Embryonic facial prominence (tissue), 1 donor: ENCODE results near the gene POU6F1.
"Not testable (repeated sequence)": the region's sequence is repeated elsewhere in the genome, so short reads cannot be mapped to it uniquely, and the experiment has no call there.

ENCODE experiments used
- DNase-seq: peaks from one replicate; pipeline ENCODE4 v3.0.0-alpha.2; 2016; ENCODE audit errors: extremely low spot score

POU6F1 gene, protein sequence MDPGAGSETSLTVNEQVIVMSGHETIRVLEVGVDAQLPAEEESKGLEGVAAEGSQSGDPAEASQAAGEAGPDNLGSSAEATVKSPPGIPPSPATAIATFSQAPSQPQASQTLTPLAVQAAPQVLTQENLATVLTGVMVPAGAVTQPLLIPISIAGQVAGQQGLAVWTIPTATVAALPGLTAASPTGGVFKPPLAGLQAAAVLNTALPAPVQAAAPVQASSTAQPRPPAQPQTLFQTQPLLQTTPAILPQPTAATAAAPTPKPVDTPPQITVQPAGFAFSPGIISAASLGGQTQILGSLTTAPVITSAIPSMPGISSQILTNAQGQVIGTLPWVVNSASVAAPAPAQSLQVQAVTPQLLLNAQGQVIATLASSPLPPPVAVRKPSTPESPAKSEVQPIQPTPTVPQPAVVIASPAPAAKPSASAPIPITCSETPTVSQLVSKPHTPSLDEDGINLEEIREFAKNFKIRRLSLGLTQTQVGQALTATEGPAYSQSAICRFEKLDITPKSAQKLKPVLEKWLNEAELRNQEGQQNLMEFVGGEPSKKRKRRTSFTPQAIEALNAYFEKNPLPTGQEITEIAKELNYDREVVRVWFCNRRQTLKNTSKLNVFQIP

DNA sequence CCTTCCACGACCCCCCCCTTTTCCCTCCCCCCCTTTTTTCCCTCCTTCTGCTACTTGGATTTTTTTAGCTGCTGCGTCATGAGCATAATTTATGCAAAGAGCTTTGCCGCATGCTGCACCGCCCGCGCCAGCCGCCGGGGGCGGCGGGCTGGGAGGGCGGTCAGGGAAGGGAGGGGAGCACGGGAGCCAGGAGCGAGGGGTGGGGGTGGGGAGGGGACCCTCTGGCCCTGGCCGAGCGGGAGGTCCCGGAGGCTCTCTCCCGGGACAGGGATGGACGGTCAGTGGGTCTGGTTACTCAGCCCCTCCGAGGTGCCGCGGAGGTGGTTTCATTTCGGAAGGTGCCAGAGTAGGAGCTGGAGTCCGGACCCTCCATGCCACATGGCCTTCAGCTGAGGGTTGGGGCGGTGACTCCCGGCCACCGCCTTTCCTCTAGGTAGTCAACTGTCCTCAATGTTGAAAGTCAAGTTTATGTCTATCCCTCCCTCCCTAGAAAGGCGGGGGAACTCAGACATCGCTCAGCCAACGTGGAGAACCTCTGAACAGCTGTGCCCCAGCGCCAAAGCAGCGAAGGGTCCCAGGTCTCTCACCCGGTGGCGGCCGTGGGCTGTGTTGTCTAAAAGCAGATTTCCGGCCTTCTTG lies at the start of gene POU6F1:
Gene POU6F1, minus strand, starts transcription at position 95 of the 639 bp plus-strand sequence. CDS start 11,226 bp downstream, outside the sequence.
- DNase-seq, result peak; percentile 71

DNA sequence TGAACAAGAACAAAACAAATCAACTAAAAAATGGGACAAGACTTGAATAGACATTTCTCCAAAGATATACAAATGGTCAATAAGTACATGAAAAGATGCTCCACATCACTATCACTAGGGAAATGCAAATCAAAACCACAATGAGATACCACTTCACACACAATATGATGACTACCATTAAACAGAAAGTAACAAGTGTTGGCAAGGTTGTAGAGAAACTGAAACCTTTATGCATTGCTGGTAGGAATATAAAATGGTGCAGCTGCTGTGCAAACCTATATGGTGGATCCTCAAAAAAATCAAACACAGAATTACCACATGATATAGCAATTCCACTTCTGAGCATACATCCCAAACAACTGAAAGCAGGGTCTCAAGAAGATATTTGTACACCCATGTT lies 47.2 kb upstream of the POU6F1 start:
- DNase-seq, result no peak

DNA sequence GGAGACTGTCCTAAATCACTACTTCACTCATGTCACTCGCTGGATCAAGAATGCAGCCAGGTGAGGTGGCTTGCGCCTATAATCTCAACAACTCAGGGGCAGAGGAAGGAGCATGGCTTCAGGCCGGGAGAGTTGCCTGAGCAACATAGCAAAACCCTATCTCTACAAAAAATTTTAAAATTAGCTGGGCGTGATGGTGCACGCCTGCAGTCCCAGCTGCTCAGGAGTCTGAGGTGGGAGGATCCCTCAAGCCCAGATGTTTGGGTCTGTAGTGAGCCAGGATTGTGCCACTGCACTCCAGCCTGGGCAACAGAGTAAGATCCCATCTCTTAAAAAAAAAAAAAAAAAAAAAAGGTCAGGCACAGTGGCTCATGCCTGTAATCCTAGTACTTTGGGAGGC lies 46.4 kb upstream of the POU6F1 start:
- DNase-seq, result no peak

DNA sequence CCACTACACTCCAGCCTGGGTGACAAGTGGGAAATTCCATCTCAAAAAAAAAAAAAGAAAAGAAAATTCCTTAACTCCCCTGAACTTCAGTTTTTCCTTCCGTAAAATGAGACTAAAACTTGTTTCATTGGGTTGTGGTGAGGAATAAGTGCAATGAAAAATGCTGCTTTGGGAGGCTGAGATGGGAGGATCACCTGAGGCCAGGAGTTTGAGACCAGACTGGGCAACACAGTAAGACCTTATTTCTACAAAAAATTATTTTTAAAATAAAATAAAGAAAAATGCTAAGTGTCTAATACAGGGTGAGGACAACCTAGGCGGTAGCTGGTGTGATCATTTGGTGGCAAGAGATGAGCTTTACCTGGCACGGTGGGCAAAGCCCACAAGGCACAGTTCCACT lies 45.5 kb upstream of the POU6F1 start:
- no peak for DNase-seq

DNA sequence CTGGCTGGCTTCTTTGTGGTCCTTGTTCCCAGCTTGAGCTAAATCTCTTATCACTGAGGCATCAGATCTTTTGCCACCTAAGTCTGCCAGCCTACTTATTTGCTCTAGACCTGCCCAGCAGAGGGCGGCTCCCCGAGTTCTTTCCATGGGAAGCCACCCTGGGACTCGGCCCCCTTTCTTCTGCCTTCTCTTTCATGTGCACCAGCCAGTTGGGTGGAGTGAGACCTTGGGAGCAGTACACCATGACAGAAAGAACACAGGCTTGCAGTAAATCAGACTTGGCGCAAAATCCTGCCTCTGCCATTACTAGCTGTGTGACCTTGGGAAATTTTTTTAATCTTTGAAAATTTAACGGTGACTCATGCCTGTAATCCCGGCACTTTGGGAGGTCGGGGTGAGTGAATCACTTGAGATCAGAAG lies 44.9 kb upstream of the POU6F1 start:
- DNase-seq, result no peak

DNA sequence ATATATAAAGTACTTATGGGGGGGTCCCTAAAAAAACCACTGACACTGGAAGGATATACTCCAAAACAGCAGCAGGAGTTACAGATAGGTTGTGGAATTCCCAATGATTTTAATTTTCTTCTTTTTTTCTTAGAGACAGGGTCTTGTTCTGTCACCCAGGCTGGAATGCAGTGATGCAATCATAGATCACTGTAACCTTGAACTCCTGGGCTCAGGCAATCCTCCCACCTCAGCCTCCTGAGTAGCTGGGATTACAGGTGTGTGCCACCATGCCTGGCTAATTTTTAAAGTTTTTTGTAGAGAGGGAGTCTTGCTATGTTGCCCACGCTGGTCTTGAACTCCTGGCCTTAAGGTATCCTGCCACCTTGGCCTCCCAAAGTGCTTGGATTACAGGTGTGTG lies 41.7 kb upstream of the POU6F1 start:
- DNase-seq, result not testable (repeated sequence)

DNA sequence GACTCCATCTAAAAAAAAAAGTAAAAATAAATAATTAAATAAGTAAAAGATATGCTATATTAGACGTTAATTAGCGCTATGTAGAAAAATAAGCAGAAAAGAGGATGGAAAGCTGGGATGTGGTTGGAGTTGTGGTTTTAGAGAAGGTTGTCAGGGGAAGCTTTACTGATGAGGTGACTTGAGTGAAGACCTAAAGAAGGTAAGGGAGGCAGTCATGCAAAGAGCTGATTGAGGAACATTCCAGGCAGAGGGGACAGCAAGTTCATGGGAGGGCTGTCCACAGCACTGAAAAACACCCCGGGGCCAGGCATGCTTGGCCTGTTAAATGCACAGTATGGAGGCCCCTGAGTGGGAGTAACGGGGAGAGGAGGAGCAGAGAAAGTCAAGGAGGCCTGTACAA lies 36.7 kb upstream of the POU6F1 start:
- no peak for DNase-seq

DNA sequence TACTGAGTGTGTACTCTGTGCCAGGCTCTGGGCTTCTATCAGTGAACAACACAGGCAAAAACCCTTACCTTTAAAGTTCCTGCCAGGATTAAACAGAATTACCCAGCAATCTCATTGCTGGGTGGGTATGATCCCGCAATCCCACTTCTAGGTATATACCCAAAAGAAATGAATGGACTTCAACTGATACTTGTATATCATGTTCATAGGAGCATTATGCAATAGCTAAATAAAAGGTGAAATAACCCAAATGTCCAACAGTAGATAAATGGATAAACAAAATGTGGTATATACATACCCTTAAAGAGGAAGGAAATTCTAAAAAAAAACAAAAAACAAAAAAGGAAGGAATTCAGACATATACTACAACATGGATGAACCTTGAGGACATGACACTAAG lies 35.4 kb upstream of the POU6F1 start:
- no peak for DNase-seq

DNA sequence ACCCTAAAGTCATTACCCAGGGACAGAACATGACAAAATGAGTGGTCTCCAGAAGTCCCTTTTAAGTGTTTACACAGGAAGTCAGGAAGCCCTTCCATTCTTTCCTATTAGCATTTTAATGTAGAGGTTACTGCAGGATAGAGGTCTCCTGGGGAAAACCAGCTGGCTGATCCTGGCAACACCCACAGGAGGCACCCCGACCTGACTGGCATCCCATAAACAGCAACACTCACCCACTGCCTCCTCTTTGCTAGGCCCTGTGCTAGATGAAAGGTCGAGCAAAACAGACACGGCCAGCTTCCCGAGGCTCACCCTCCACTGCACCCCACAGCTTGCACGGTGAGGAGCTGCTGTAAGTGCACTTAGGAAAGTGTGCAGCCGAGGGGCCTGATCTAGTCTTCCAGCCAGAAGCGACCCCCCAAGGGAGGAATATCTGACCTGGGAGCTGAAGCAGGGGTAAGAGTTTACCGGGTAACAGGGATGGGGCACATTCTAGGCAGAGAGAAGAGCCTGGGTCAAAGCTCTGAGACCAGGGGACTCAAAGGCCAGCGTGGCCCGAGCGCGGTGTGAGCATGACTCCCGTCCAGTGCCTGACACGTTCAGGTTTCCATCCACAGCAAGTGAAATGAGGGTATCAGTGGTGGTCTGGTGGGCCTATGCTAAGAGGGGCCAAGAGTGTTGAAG lies 29.8 kb upstream of the POU6F1 start:
- no peak for DNase-seq

DNA sequence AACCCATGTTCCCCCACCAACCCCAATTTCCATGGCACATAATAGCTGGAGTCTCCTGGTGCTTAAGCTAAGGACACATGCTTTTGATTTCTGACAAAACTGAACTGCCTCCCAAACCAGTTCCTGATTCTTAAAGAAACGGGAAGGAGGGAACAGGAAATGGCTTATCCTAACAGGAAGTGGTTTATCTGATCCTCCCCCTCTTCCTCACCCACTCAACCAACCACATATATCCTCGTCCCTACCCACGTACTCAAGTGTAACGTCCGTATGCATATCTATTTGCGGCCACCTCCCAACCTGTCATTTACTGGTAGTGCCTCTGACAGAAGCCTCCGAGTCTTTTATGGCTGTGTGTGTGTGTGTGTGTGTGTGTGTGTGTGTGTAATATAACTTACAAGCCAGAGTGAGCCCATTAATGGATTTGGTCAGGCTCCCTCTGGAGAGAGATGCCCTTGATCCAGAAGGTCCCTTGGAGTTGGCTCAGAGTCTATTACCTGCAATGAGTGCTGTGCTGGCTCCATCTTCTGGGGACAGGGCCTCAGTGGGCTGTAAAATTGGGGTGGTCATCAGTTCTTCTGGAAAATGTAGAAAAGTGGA lies 28.5 kb upstream of the POU6F1 start:
- no peak for DNase-seq

DNA sequence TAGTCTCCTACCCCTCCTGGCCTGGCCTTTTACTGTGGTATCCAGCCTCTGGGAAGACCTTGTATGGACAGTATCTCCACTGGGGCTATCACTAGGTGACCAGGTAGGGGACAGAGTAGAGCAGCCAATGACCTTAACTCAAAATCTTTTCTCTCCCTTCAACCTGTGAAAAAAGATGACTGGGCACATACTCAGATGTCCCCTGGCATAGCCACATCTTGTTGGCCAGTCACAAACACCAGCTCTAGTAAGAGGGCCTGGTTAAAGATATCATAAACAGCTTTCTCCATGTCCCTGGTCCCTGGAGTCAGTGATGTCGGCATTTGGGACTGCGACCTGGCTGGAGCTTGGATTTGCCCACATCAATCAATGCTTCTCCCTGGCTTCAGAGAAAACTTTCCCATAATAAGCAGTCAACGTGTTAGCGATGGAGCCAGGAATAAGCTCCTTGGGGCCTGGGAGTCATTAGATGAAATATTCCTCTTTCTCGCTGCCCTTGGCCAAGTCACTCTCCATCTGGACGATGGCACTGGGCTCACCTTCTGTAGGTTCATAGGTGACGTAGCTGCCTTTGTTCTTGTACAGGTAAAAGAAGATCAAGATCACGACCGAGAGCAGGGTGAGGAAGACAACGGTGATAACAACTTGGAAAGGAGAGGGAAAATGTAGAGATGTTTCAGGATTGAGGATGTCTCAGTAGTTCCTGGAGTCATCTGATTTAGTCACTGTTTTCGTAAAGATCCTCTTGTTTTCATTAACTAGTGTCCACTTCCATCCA lies 27.8 kb upstream of the POU6F1 start:
- no peak for DNase-seq

DNA sequence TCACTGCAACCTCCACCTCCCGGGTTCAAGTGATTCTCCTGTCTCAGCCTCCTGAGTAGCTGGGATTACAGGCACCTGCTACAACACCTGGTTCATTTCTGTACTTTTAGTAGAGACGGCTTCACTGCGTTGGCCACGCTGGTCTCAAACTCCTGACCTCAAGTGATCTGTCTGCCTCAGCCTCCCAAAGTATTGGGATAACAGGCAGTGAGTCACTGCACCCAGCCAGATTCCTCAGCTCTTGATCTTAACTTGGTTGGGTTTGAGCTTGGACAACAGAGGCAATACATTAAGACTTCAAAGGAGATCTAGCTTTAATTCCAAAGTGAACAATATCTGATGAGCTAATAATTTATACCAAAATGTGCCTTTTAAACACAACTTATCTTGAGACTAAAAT lies 26.4 kb upstream of the POU6F1 start:
- DNase-seq, result no peak

DNA sequence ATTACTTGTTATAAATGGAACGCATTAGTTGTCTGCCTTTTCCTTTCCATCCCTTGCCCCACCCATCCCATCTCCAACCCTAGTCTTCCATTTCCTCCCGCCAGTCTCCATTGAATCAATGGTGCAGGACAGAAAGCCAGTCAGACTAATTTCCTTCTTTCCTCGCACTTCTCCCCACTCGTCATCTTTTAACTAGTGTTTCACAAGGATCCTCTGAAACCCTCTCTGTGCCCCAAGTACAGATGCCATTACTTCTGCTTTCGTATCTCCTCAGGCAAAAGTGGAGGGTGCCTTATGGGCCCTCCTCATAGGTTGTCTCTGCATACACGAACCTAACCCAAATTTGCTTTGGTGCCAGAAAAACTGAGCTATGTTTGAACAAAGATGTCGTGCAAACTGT lies 25.0 kb upstream of the POU6F1 start:
- DNase-seq, result no peak

DNA sequence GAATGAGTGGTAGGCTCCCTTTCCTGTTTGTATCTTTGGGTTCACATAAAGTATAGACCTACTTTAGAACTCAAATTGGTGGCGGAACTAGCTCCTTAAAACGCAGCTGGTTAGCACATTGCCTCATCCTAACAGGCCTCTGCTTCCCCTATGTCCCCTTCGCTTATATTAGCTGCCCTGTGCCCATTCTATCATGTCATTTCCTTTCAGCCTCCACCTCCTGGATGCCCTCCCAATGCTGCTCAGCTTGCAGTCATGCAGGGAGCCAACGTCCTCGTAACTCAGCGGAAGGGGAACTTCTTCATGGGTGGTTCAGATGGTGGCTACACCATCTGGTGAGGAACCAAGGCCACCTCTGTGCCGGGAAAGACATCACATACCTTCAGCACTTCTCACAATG lies 24.3 kb upstream of the POU6F1 start:
- DNase-seq, result no peak

DNA sequence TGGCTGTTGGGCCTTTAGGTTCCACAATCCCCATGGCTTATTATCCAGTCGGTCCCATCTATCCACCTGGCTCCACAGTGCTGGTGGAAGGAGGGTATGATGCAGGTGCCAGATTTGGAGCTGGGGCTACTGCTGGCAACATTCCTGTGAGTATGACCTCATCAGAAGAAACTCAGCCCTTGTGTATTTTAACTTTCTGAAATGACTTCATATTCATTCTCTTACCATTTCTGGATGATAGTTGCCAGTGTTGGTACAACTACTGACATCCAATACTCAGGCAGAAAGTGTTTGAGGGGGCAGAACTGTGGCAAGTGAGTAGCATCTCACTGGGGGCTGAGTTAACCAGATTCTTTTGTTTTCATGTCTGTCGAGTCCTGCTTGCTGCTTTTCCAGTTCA lies 23.1 kb upstream of the POU6F1 start:
- DNase-seq, result no peak

DNA sequence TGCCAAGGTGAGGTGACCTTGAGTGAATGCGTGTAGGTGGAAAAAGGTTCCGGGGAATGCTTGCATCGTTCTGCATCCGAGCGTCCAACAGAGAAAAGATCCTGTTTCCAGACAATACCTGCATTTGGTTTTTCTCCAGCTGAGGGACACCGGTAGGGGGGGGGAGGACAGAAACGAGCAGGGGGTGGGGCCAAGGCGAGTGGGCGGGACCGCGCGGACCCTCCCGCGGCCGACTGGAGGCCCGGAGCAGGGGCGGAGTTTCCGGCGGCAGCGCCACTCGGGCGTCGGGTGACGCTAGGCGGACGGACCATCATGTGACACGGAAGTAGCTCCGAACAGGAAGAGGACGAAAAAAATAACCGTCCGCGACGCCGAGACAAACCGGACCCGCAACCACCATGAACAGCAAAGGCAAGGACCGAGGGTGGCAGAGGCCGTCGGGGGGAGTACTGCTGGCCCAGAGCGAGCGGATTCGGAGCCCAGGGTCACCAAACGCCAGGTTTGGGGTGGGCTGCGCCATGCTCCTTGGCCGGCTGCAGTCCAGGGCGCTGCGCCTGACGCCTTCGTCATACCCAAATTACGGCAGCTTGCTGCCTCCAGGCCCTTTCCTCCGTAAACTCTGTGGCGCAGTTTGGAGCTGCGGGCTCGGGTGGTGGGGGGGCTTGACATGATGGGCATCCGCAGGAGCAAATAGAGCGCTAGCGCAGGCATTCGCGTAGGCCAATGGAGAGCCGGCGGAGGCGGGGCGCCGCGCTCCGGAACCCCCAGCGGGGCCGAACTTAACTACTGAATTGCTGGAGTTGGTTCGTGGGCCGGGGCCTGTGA lies 20.9 kb upstream of the POU6F1 start, which contains the start of gene DAZAP2:
Gene DAZAP2, plus strand, starts transcription at position 317 of the 825 bp plus-strand sequence. Its CDS starts 82 bp downstream, at position 399.
- DNase-seq, result peak; percentile 88

DNA sequence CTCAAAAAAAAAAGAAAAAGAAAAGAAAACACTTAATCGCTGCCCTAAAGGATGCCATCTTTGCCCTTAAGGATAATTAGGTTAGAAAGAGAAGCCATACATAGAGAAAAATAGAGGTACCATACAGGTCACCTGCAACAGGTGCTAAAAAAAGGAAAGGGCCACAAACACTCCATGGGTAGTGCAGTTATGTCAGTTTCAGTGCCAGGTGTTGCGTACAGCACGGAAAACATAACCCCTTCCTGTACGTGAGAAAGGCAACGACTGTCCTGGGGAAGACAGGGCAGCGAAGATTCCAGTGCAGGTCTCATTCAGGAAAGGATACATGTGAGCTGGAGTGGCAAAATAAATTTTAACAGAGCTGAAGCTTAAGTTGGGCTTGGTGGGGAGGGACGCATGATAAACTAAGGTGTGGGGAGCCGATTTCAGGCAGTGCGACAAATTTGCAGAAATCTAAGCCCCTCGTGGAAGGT lies 20.2 kb upstream of the POU6F1 start:
- DNase-seq, result no peak

DNA sequence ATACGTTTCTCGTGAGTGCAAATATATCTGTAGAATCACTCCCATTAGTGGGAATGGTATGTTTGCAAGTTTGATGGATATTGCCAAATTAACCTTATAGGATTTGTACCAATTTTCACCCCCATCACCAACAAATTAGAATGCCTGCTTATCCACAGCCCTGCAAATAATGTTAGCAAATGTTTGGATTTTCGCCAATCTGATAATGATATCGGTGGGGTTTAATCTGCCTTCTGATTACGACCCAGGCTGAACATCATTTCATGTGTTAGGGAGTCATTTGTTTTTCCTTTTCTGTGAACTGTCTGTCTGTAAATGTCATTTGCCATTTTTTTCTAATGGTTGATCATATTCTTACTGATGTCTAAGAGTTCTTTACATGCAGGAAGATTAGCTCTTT lies 16.7 kb upstream of the POU6F1 start:
- no peak for DNase-seq

DNA sequence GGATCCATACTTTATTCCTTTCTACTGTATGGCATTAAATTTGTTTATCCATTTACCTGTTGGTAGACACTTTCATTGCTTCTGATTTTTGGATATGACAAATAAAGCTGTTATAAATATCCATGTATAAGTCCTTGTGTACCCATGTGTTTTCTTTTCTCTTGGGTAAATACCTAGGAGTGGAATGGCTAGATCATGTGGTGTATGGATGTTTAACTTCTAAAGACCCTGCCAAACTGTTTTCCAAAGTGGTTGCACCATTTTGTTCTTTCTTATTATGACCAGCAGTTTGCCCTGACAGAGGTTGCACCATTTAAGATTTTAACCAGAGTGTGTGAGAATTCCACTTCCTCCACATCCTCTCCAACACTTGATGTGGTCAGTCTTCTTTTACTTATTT lies 14.8 kb upstream of the POU6F1 start:
- no peak for DNase-seq
